ENCODE results near the gene DOCK9. TPM values are rescaled to one million over a fixed set of nuclear protein-coding genes. Genes with fewer than 3 reads are reported as not detected.
A peak's percentile ranks its signal among the peaks of the same experiment; 100 is the strongest.

Gene DOCK9
- total RNA-seq, 1 experiment from 2014 or later, result 36.6 TPM

- no peak for TF ChIP-seq ZNF396 (CRISPR knock-in tag; IDR thresholded peaks at IDR 0.05; ENCODE audit: borderline replicate concordance)
- TF ChIP-seq ETV6 (CRISPR knock-in tag; IDR thresholded peaks at IDR 0.05), result no peak
- no peak for TF ChIP-seq ZNF512 (CRISPR knock-in tag; IDR thresholded peaks at IDR 0.05; ENCODE audit: borderline replicate concordance)
- TF ChIP-seq ZNF121 (CRISPR knock-in tag; IDR thresholded peaks at IDR 0.05), result no peak
- no peak for TF ChIP-seq TCF7 (CRISPR knock-in tag; IDR thresholded peaks at IDR 0.05; ENCODE audit: low read depth)
- no peak for TF ChIP-seq MAX (CRISPR knock-in tag; IDR thresholded peaks at IDR 0.05)
- no peak for TF ChIP-seq ELF4 (CRISPR knock-in tag; IDR thresholded peaks at IDR 0.05; ENCODE audit: low read depth)
- no peak for TF ChIP-seq PRRX2 (CRISPR knock-in tag; IDR thresholded peaks at IDR 0.05)
- no peak for TF ChIP-seq AFF4 (CRISPR knock-in tag; IDR thresholded peaks at IDR 0.05; ENCODE audit: borderline replicate concordance)
- TF ChIP-seq IRF1 (CRISPR knock-in tag; IDR thresholded peaks at IDR 0.05), result no peak
- no peak for TF ChIP-seq RORB (CRISPR knock-in tag; IDR thresholded peaks at IDR 0.05)
- no peak for TF ChIP-seq ATF6 (CRISPR knock-in tag; IDR thresholded peaks at IDR 0.05)
Observed at GRCh38 chr13:98795220-98795619, 182.6 kb downstream of the DOCK9 start (continued).

- Mint-ChIP-seq H3K4me3 (no peak overlapping the region), H3K36me3 (peaks cover 6% of the 10 kb centered on the region; the same call in 1 of the 2 replicates)
- POLR2A ChIA-PET, result no interaction called here
Observed at GRCh38 chr13:98794498-98794897, 183.4 kb downstream of the DOCK9 start.

More at GRCh38 chr13:98794498-98794897, 183.4 kb downstream of the DOCK9 start:
- H3K27me3 Mint-ChIP-seq (ENCODE audit: low read depth), result no peaks in the 10 kb centered on the region
- H3K9me3 Mint-ChIP-seq, result peaks cover 5% of the 10 kb centered on the region
- ATAC-seq (peak; percentile 77), DNase-seq (ENCODE audit: low spot score) (no peak)
- no peaks in the 10 kb centered on the region for H3K4me1 Mint-ChIP-seq
- no peak for TF ChIP-seq EMX1 (CRISPR knock-in tag; IDR thresholded peaks at IDR 0.05)
- TF ChIP-seq PREB (CRISPR knock-in tag; IDR thresholded peaks at IDR 0.05; ENCODE audit: borderline replicate concordance), result no peak
- TF ChIP-seq ZNF425 (CRISPR knock-in tag; conservative IDR thresholded peaks at IDR 0.05), result no peak
- TF ChIP-seq ZMAT4 (CRISPR knock-in tag; IDR thresholded peaks at IDR 0.05), result no peak
- CTCF ChIA-PET, result interaction anchor here (1.0 to 2.2 kb wide), 6 partner anchors 9 to 239 kb away, joined by 3 to 12 read pairs (median 4); no protein-coding TSS in a partner anchor
- no peak overlapping the region for H3K27ac Mint-ChIP-seq

Measured in WTC11 (cell line).